HG03039 (cell line): ENCODE data around the gene EPHA1.

Source experiments
- ATAC-seq: cut with Tn5 transposase; IDR thresholded peaks from one replicate; pipeline ENCODE4 v1.9.1; 2021; ENCODE audit warnings: mild to moderate bottlenecking, moderate library complexity; ENCODE audit not compliant: unreplicated experiment

The EPHA1 gene

GRCh38 chr7:143390104-143390772 lies 18.4 kb downstream of the EPHA1 start:
- no peak for ATAC-seq

DNA sequence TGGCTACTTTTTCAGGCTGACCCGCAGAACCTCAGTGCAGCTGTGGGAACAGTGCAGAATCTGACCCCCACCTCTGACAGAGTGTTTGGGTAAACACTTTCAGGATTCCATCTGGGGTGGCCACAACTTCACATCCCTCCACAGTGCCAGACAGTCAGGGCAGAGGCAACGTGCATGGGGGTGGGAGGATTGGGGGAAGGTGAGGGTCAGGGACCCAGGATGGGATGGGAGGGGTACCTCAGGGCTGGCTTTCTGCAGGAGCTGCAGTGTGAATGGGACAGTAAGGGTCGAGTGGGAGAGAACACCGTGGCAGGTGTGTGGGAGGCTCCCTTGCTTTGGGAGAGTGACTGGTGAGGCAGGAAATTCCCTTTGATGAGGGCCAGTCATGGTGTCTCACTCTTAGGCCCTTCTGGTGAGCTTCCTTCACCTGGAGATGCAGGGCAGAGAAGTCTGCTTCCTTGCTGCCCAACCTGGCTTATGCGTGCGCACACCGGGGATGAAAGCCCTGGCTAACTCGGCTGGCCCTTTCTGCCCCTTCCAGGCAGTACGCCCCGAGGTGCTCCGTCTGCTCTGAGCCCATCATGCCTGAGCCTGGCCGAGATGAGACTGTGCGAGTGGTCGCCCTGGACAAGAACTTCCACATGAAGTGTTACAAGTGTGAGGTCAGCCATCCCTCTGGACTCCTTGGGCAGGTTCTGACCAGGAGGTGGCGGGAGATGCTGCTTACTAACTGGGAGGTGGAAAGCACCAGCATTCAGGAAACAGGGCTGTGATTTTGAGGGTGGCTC lies 19.1 kb downstream of the EPHA1 start:
- no peak for ATAC-seq

GRCh38 chr7:143388491-143389101 lies 20.1 kb downstream of the EPHA1 start:
- ATAC-seq: no peak

GRCh38 chr7:143388051-143388450 lies 20.6 kb downstream of the EPHA1 start:
- ATAC-seq: no peak

- no peak for ATAC-seq
Observed at GRCh38 chr7:143387156-143387975, 21.3 kb downstream of the EPHA1 start.

DNA sequence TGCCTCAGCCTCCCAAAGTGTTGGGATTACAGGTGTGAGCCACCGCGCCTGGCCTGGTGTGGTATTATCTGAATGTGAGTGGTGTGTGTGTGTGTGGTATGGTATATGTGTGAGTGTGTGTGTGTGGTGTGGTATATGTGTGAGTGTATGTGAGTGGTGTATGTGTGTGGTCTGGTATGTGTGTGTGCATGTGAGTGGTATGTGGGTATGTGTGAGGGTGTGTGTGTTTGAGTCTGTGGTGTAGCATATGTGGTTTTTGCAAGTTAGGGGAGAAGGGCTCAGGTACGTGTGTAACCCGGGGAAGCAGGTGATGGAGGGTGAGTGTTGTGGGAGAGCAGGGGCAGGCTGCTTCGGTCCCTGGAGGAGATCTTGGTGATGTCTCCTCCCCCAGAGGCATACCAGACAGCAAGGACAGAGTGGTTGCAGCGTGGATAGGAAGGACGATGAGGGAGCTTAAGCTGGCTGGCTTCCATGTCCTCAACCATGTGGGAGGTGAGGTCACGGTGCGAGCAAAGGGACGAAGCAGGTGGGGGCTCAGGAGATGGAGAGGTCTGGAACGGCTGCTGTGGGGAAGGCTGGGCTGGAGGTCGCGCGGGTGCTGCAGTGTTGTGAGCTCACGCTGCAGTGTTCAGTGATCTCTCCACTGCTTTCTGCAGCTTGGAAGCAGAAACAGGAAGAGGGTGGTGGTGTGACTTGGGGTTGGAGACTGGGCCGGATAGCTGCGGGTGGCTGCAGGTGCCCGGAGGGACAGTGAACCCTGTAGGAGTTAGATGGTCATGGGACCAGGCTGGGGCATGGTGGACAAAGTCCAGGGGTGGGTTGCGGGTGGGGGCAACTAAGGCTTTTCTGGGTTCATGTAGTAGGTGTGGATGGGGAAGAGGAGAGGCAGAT lies 22.5 kb downstream of the EPHA1 start:
- ATAC-seq: no peak

DNA sequence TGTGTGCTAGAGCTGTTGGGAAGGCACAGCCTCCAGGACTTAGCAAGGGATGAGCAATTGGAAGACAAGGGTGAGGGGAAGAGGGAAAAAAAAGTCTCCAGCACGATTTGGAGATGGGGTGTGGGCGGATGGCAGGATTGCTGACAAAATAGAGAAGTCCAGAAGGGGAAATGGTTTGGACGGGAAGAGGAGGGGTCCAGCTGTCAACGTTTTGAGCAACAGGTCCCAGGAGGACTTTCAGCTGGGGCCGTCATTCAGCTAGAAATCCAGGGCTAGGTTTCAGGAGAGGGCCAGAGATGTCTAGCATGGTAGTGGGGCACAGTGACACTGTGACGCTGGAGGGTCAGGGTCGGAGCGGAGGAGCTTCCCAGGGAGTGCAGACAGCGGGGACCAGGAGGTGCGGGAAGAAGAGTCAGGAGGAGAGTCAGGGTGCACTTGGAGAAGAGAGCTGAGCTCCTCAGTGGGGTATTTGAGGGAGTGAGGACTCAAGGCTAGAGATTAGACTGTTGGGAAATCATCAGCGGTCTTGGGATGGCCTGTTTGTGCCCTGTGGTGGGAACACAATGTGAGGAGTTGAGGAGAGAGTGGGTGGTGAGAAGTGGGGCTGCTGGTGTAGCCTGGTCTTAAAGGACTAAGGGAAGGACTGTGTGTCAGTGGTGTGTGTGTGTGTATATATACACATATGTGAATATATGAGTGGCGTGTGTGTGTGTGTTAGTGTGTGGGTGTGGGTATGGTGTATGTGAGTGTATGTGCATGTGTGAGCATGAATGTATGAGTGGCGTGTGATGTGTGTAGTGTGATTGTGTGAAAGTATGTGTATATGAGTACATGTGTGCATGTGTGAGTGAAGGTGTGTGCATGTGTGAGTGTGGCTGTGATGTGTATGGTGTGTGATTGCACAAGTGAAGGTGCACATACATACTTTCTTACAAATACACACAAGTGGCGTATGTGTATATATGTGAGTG lies 23.7 kb downstream of the EPHA1 start:
- no peak for ATAC-seq

GRCh38 chr7:143384148-143384547 lies 24.5 kb downstream of the EPHA1 start:
- ATAC-seq: no peak

- ATAC-seq: no peak
Observed at GRCh38 chr7:143383642-143383957, 25.1 kb downstream of the EPHA1 start.

GRCh38 chr7:143382791-143383641 lies 25.6 kb downstream of the EPHA1 start:
- ATAC-seq: no peak

DNA sequence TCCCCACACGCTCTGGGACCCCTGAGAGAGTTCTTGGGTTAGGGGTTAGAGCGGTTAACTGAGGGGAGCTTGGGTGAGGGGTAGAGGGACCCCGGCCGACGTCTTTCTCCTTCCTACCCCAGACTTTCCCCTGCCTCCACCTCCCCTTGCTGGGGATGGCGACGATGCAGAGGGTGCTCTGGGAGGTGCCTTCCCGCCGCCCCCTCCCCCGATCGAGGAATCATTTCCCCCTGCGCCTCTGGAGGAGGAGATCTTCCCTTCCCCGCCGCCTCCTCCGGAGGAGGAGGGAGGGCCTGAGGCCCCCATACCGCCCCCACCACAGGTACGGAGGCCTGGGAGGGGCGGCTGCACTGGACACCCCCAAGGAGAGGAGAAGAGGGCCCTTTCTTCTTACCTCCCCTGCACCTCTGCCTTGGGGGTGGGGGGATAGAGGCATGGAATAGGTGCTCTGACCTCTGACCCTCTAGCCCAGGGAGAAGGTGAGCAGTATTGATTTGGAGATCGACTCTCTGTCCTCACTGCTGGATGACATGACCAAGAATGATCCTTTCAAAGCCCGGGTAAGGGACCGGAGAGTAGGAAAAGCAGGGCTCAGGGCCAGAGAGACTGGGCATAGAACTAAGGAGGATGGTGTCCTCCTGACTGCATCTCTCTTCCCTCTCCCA lies 26.4 kb downstream of the EPHA1 start:
- ATAC-seq: no peak

DNA sequence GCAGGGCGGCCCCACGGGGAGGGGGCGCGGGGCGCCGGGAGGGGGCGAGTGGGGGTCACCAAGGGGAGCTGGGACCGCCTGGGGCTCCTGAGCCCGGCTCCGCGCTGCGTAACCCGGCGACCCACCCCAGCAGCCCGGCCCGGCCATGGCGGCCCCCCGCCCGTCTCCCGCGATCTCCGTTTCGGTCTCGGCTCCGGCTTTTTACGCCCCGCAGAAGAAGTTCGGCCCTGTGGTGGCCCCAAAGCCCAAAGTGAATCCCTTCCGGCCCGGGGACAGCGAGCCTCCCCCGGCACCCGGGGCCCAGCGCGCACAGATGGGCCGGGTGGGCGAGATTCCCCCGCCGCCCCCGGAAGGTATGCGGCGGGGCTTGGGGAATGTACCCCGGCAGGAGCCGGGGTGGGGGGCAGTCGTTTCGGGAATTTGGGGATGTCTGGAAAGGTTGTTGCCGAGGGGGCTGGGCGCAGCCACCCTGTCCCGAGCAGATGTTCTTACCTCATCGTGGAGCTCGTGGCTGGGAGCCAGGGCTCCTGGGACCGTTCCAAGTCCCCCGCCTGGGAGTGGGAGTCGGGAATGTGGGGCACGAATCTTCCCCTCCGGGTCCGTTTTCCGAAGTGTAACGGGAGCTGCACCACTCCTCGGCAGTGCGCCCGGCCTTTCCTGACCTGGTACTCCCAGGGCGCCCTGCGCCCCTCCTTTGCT lies 27.1 kb downstream of the EPHA1 start:
- peak; percentile 9 for ATAC-seq

DNA sequence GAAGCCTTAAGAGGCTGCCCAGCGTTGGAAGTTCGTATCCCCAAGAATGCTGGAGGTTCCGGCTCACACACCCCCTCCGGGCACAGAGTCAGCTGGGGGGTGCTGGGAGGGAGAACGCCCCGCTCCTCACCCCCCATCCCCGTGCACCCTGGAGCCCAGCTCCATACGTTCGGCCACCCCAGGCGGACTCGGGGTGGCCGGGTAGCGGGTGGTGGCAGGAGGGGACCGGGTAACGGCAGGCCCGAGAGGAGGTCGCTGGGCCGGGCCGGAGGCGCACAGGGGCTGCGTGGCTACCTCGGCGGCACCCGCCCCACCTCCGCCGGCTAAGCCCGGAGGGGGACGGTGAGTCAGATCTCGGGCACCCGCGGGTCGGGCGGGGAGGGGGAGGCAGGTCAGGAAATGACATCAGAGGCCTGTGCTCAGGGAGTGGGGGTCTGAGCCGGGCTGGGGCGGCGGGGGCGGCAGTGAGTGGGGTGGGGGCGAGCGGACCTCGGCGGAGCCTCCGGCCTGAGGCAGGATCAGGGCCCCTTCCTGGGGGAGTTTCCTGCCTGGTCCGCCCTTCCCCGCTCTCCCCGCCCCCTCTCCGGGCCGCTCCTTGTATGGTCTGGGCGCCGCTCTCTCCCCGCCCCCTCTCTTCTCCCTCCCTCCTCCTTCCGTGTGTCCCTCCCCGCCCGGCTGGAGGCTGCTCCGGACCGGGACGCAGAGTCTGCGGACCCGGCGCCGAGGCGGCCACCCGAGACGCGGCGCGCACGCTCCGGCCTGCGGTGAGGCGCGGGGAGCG lies 27.8 kb downstream of the EPHA1 start, which contains the start of gene ZYX:
Gene ZYX (plus strand): TSS at position 700 of the 781 bp plus-strand sequence. CDS start 227 bp downstream, outside the sequence.
- peak; percentile 83 for ATAC-seq

DNA sequence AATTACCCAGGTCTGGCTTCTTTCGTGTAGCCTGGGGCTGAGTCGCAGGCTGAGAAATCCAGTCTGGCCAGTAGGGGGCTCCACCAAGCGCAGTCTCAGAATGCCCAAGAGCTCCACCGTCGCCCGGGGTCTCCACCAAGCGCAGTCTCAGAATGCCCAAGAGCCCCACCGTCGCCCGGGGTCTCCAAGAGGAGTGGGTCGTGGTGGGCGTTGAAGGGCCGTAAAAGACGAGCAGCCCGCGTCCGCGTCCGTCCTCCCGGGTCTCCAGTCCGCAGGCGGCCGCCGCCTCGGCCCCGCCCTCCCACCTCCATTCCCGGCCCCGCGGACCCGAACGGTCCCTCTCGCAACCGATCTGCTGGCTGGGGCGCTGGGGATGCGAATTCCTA lies 28.4 kb downstream of the EPHA1 start:
- ATAC-seq: peak; percentile 40

GRCh38 chr7:143379611-143380259 lies 28.9 kb downstream of the EPHA1 start:
- no peak for ATAC-seq

GRCh38 chr7:143376396-143376795 lies 32.3 kb downstream of the EPHA1 start:
- no peak for ATAC-seq
